ENCODE results near the gene SPRR2E.
"Not testable (repeated sequence)": the region's sequence is repeated elsewhere in the genome, so short reads cannot be mapped to it uniquely, and the experiment has no call there.

SPRR2E gene

GRCh38 chr1:153127296-153127695 lies 33.0 kb upstream of the SPRR2E start:
- DNase-seq, result no peak
- no peaks in the 10 kb centered on the region for H3K9me3 ChIP-seq
- H3K4me3 ChIP-seq (ENCODE audit: low read depth, low read length), result no peak overlapping the region
- H3K36me3 ChIP-seq, result no peaks in the 10 kb centered on the region
- H3K4me1 ChIP-seq, result no peaks in the 10 kb centered on the region
- H3K27me3 ChIP-seq, result 0 out of 2 replicates have a peak, but pooled peaks cover 4% of the 10 kb centered on the region
- TF ChIP-seq CTCF (IDR thresholded peaks at IDR 0.05; ENCODE audit: low read depth, low read length), result no peak

- DNase-seq, result no peak
- Histone ChIP-seq H3K27me3 (peaks cover 4% of the 10 kb centered on the region; the same call in 1 of the 2 replicates), H3K36me3 (no peaks in the 10 kb centered on the region), H3K9me3 (no peaks in the 10 kb centered on the region), H3K4me3 (ENCODE audit: low read depth, low read length) (no peak overlapping the region), H3K4me1 (no peaks in the 10 kb centered on the region)
- no peak for TF ChIP-seq CTCF (IDR thresholded peaks at IDR 0.05; ENCODE audit: low read depth, low read length)
Observed at GRCh38 chr1:153125536-153125935, 31.2 kb upstream of the SPRR2E start.

- not testable (repeated sequence) for H3K4me3 ChIP-seq (ENCODE audit: low read depth, low read length); H3K9me3 ChIP-seq; H3K4me1 ChIP-seq; DNase-seq; H3K27me3 ChIP-seq; H3K36me3 ChIP-seq
Observed at GRCh38 chr1:153123793-153124192, 29.5 kb upstream of the SPRR2E start.

GRCh38 chr1:153122831-153123421 lies 28.6 kb upstream of the SPRR2E start:
- H3K9me3 ChIP-seq, result no peaks in the 10 kb centered on the region
- H3K27me3 ChIP-seq, result no peaks in the 10 kb centered on the region; the same call in 1 of the 2 replicates
- H3K4me1 ChIP-seq, result no peaks in the 10 kb centered on the region
- H3K36me3 ChIP-seq, result no peaks in the 10 kb centered on the region
- TF ChIP-seq CTCF (IDR thresholded peaks at IDR 0.05; ENCODE audit: low read depth, low read length), result no peak
- no peak for DNase-seq
- H3K4me3 ChIP-seq (ENCODE audit: low read depth, low read length), result no peak overlapping the region

- Histone ChIP-seq H3K4me1 (no peaks in the 10 kb centered on the region), H3K4me3 (ENCODE audit: low read depth, low read length) (no peak overlapping the region)
Observed at GRCh38 chr1:153120945-153121344, 26.6 kb upstream of the SPRR2E start.

GRCh38 chr1:153119491-153119971 lies 25.2 kb upstream of the SPRR2E start:
- H3K4me3 ChIP-seq (ENCODE audit: low read depth, low read length), result no peak overlapping the region
- H3K9me3 ChIP-seq, result no peaks in the 10 kb centered on the region
- H3K36me3 ChIP-seq, result no peaks in the 10 kb centered on the region
- H3K27me3 ChIP-seq, result no peaks in the 10 kb centered on the region; the same call in 1 of the 2 replicates
- no peak for DNase-seq
- no peaks in the 10 kb centered on the region for H3K4me1 ChIP-seq
- TF ChIP-seq CTCF (IDR thresholded peaks at IDR 0.05; ENCODE audit: low read depth, low read length), result no peak

More at GRCh38 chr1:153120945-153121344, 26.6 kb upstream of the SPRR2E start:
- Histone ChIP-seq H3K36me3 (no peaks in the 10 kb centered on the region), H3K27me3 (no peaks in the 10 kb centered on the region; the same call in 1 of the 2 replicates), H3K9me3 (no peaks in the 10 kb centered on the region)
- TF ChIP-seq CTCF (IDR thresholded peaks at IDR 0.05; ENCODE audit: low read depth, low read length), result no peak
- DNase-seq, result no peak

GRCh38 chr1:153115264-153115663 lies 20.9 kb upstream of the SPRR2E start:
- not testable (repeated sequence) for H3K36me3 ChIP-seq; H3K9me3 ChIP-seq; H3K4me3 ChIP-seq (ENCODE audit: low read depth, low read length); DNase-seq; H3K27me3 ChIP-seq; H3K4me1 ChIP-seq
